ENCODE results near the gene IGDCC3. TPM values are rescaled to one million over a fixed set of nuclear protein-coding genes. Genes with fewer than 3 reads are reported as not detected.

Gene IGDCC3
- total RNA-seq, 3 donors from 2014 or later (not counting 1 experiment from before 2014, with no cell fraction given): not detected

DNA sequence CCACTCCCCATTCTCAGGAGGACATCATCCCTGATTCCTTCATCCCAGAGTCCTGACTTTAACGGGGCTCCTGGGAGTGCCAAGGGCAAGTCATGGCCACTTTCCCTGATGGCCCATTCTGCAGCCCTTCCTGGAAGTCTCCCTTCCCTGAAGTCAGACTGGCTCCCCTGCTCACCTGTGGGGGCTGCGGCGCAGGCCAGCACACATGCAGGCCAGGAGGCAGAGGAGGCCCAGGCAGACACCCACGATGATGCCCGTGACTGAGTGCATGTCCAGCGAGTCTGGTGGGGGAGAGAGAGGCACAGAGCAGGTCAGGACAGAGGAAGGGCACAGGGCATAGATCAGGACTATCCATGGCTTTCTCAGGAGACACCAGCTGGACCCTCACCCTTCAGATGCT lies 8.6 kb upstream of the IGDCC3 start:
- Mint-ChIP-seq H3K27ac (no peak overlapping the region), H3K9me3 (no peaks in the 10 kb centered on the region), H3K36me3 (no peaks in the 10 kb centered on the region), H3K27me3 (ENCODE audit: low read depth in 2 of 2) (peaks cover 0 to 3% of the 10 kb centered on the region in 2 donors), H3K4me1 (peaks cover 21 to 23% of the 10 kb centered on the region in 2 donors), H3K4me3 (no peak overlapping the region)
- Histone ChIP-seq H3K4me3 (ENCODE audit: low read length) (no peak overlapping the region), H3K4me1 (ENCODE audit: control insufficient read depth, insufficient read depth, low read length) (peaks cover 19% of the 10 kb centered on the region), H3K27me3 (ENCODE audit: control insufficient read depth, insufficient read depth, low read length) (no peaks in the 10 kb centered on the region), H3K27ac (ENCODE audit: low read length) (no peak overlapping the region), H3K9me3 (ENCODE audit: control insufficient read depth, insufficient read depth, low read length) (no peaks in the 10 kb centered on the region), H3K36me3 (ENCODE audit: control insufficient read depth, insufficient read depth, low read length) (no peaks in the 10 kb centered on the region)
- TF ChIP-seq, protein P1, sequence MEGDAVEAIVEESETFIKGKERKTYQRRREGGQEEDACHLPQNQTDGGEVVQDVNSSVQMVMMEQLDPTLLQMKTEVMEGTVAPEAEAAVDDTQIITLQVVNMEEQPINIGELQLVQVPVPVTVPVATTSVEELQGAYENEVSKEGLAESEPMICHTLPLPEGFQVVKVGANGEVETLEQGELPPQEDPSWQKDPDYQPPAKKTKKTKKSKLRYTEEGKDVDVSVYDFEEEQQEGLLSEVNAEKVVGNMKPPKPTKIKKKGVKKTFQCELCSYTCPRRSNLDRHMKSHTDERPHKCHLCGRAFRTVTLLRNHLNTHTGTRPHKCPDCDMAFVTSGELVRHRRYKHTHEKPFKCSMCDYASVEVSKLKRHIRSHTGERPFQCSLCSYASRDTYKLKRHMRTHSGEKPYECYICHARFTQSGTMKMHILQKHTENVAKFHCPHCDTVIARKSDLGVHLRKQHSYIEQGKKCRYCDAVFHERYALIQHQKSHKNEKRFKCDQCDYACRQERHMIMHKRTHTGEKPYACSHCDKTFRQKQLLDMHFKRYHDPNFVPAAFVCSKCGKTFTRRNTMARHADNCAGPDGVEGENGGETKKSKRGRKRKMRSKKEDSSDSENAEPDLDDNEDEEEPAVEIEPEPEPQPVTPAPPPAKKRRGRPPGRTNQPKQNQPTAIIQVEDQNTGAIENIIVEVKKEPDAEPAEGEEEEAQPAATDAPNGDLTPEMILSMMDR (IDR thresholded peaks at IDR 0.05): no peak
- 90% methylated on average over 6 of the region's 6 CpGs for WGBS (ENCODE audit: insufficient coverage)
- ATAC-seq (no peak), DNase-seq (no peak)
- intact Hi-C loops (cut with micrococcal nuclease): loop anchor here (10.0 kb wide), 1 partner anchor 202 kb away; the partner anchor contains the start of gene CLPX

DNA sequence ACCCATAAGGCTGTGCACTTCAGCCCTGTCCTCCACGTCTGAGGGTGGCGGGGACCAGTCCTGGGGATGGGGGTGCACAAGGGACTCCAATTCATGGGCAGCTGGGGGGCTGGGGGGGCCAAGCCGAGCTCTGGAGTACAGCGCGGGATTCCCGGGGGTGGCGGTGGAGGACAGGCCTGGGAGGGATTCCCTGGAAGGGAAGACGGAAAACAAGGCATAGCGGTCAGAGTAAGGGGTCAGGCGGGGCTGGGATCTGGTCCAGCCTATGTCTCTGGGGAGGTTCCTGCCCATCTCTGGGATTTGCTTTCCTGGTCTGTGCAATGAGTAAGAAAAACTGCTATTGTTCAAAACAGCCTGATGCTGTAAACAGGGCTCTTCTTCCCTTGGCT lies 8.1 kb upstream of the IGDCC3 start:
- H3K27me3 Mint-ChIP-seq (ENCODE audit: low read depth in 2 of 2): peaks cover 0 to 3% of the 10 kb centered on the region in 2 donors
- TF ChIP-seq, protein P1 (IDR thresholded peaks at IDR 0.05): peak; percentile 27
- WGBS (ENCODE audit: insufficient coverage): 70% methylated on average over 10 of the region's 10 CpGs
- no peaks in the 10 kb centered on the region for H3K27me3 ChIP-seq (ENCODE audit: control insufficient read depth, insufficient read depth, low read length)
- no peak overlapping the region for H3K4me3 Mint-ChIP-seq
- H3K36me3 Mint-ChIP-seq: no peaks in the 10 kb centered on the region
- H3K36me3 ChIP-seq (ENCODE audit: control insufficient read depth, insufficient read depth, low read length): no peaks in the 10 kb centered on the region
- DNase-seq: no peak
- H3K9me3 Mint-ChIP-seq: no peaks in the 10 kb centered on the region
- H3K27ac ChIP-seq (ENCODE audit: low read length): no peak overlapping the region
- no peak for ATAC-seq
- no peaks in the 10 kb centered on the region for H3K9me3 ChIP-seq (ENCODE audit: control insufficient read depth, insufficient read depth, low read length)
- no peak overlapping the region for H3K4me3 ChIP-seq (ENCODE audit: low read length)
- H3K27ac Mint-ChIP-seq: peak overlapping the region in 1 of 2 donors; percentile 87
- intact Hi-C loops (cut with micrococcal nuclease): loop anchor here (1.0 to 10.0 kb wide), 4 partner anchors 68 to 353 kb away; partner anchors contain the start of gene CLPX
- H3K4me1 ChIP-seq (ENCODE audit: control insufficient read depth, insufficient read depth, low read length): peaks cover 19% of the 10 kb centered on the region
- peaks cover 21 to 23% of the 10 kb centered on the region in 2 donors for H3K4me1 Mint-ChIP-seq

DNA sequence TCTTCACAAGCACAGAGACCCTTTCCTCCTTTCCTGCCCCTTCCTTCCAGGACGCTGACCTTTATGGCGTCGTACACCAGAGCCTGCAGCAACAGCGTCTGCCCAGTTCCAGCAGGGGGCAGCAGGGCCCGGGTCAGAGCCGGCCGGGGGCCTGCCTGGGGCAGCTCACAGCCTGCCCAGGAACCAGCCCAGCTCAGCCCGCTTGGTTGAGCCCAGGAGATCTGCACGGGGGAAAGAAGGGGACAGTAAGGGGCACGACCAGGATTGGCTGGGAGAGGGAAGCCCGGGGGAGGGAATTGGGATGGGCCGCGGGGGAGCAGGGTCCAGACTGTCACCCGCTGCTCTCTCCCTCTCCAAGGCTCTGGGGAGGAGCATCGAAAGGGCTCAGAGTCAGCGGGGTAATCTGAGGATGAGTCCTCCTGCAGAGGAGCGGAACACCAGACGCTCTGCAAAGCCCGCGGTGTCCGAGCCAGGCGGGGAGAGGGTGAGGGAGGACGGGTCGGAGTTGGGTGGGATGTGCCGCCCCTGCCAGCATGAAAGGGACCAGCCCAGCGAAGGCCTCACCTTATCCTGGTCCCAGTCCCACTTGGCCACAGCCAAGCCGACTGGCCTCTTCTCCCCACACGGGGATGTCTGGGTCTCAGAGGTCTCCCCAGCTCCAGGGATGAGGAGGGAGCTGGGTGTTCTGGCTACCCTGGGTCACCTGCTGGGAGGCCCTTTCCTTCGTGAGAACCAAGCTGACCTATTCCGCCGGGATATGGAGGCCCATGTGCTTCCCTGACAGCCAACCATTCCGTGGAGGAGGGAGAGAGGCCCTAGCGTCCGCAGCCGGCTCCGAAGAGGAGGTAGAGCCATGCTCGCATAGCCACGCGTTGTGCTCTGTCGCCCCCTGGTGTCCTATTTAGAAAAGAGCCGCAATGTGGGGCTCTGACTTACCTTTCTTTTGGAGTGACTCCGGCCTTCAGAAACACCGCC lies 7.4 kb upstream of the IGDCC3 start:
- DNase-seq (peak; percentile 78 to 92), ATAC-seq (peak; percentile 79 to 86 (median 81))
- intact Hi-C loops (cut with micrococcal nuclease): loop anchor here (1.0 to 10.0 kb wide), 4 partner anchors 67 to 352 kb away; partner anchors contain the start of gene CLPX
- no peaks in the 10 kb centered on the region for H3K36me3 ChIP-seq (ENCODE audit: control insufficient read depth, insufficient read depth, low read length)
- 5% methylated on average over 43 of the region's 43 CpGs for WGBS (ENCODE audit: insufficient coverage)
- H3K4me1 Mint-ChIP-seq: peaks cover 21 to 23% of the 10 kb centered on the region in 2 donors
- H3K27me3 Mint-ChIP-seq (ENCODE audit: low read depth in 2 of 2): peaks cover 3 to 5% of the 10 kb centered on the region in 2 donors
- no peaks in the 10 kb centered on the region for H3K27me3 ChIP-seq (ENCODE audit: control insufficient read depth, insufficient read depth, low read length)
- peak overlapping the region; percentile 48 for H3K27ac ChIP-seq (ENCODE audit: low read length)
- H3K4me3 ChIP-seq (ENCODE audit: low read length): peak overlapping the region; percentile 51
- peaks cover 19% of the 10 kb centered on the region for H3K4me1 ChIP-seq (ENCODE audit: control insufficient read depth, insufficient read depth, low read length)
- TF ChIP-seq, protein P1 (IDR thresholded peaks at IDR 0.05): peak; percentile 72
- H3K9me3 ChIP-seq (ENCODE audit: control insufficient read depth, insufficient read depth, low read length): no peaks in the 10 kb centered on the region
- H3K4me3 Mint-ChIP-seq: peak overlapping the region; percentile 93
- no peaks in the 10 kb centered on the region for H3K9me3 Mint-ChIP-seq
- H3K36me3 Mint-ChIP-seq: no peaks in the 10 kb centered on the region
- H3K27ac Mint-ChIP-seq: peak overlapping the region in 1 of 2 donors; percentile 87

Data from natural killer cell (primary cell).